ENCODE results near the gene NR1H3. TPM values are rescaled to one million over a fixed set of nuclear protein-coding genes. Genes with fewer than 3 reads are reported as not detected.
A peak's percentile ranks its signal among the peaks of the same experiment; 100 is the strongest.

Gene NR1H3
- total and polyA plus RNA-seq, 2 donors from 2014 or later = 27.9 to 73.8 TPM

DNA sequence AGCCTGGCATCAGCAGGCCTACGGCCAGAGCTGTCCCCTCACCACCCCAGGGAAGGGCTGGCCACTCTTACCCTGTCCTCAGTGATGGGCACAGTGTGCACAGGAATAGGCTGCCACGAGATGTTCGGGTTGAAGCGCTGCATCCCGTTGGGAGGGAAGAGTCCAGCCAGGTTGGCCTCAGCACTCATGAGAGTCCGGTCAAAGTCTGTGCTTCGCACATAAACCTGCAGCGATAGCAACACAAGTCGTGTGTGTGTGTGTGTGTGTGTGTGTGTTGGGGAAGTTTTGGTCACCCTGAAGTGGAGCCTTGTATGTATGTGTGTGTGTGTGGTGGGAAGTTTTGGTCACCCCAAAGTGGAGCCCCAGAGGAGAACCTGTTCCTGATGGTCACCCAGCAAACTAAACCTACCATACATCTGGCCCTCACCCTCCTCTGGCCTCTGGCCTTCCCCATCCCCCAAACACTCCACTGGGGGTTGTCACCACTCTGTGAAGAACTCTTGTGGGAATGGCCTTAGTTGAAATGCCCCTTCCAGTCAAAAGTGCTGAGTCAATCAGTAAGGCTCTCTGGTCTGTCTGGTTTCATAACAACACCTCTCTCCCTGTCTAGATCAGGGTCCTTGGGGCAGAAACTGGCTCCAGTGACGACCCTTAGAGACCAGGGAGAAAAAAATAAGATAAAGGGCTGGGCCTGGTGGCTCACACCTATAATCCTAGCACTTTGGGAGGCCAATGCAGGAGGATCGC, 12.0 kb upstream of the NR1H3 start:
- Histone ChIP-seq H3K9ac (ENCODE audit: low read length in 3 of 3) (no peak overlapping the region), H3K36me3 (ENCODE audit: control insufficient read depth in 2 of 3, insufficient read depth in 3 of 3, low read length in 3 of 3) (peaks cover 10 to 39% (median 36%) of the 10 kb centered on the region in 3 donors)

DNA sequence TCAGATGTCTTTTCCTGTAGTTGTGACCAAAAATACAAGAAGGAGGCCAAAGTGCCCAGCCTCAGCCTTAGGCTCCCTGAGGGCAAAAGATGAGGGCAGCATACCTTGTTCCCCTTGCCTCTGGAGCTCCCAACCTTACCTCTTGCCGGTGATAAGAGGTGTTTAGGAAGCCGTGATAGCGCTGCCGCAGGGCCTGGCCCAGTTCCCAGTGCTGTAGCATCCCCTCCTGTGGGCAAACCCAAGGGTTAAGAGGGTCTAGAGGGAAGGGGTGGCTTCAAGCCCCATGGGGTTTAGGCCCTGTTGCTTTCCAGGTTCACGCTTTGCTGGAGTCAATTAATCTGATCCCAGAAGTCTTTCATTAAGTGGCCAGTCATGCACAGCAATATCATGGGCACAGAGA, 10.3 kb upstream of the NR1H3 start:
- TF ChIP-seq, protein P1, sequence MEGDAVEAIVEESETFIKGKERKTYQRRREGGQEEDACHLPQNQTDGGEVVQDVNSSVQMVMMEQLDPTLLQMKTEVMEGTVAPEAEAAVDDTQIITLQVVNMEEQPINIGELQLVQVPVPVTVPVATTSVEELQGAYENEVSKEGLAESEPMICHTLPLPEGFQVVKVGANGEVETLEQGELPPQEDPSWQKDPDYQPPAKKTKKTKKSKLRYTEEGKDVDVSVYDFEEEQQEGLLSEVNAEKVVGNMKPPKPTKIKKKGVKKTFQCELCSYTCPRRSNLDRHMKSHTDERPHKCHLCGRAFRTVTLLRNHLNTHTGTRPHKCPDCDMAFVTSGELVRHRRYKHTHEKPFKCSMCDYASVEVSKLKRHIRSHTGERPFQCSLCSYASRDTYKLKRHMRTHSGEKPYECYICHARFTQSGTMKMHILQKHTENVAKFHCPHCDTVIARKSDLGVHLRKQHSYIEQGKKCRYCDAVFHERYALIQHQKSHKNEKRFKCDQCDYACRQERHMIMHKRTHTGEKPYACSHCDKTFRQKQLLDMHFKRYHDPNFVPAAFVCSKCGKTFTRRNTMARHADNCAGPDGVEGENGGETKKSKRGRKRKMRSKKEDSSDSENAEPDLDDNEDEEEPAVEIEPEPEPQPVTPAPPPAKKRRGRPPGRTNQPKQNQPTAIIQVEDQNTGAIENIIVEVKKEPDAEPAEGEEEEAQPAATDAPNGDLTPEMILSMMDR (IDR thresholded peaks at IDR 0.05; ENCODE audit: borderline replicate concordance, extremely low read depth, insufficient read depth) = no peak
- Histone ChIP-seq H3K9me3 (ENCODE audit: control insufficient read depth in 2 of 3, insufficient read depth in 1 of 3, low read length in 3 of 3) (no peaks in the 10 kb centered on the region), H3K27me3 (ENCODE audit: control insufficient read depth, insufficient read depth, low read length) (no peaks in the 10 kb centered on the region), H3K4me1 (ENCODE audit: control insufficient read depth in 2 of 3, insufficient read depth in 2 of 3, low read depth in 1 of 3, low read length in 3 of 3) (peaks cover 2 to 21% (median 9%) of the 10 kb centered on the region in 3 donors), H3K36me3 (ENCODE audit: control insufficient read depth in 2 of 3, insufficient read depth in 3 of 3, low read length in 3 of 3) (peaks cover 5 to 27% (median 23%) of the 10 kb centered on the region in 3 donors), H3K4me3 (ENCODE audit: low read length in 3 of 3) (peak overlapping the region in 2 of 3 donors; percentile 88 to 96), H3K9ac (ENCODE audit: low read length in 3 of 3) (peak overlapping the region in 1 of 3 donors; percentile 78), H3K27ac (ENCODE audit: low read depth in 2 of 2, low read length in 2 of 2) (no peak overlapping the region)
- DNase-seq (no peak), FAIRE-seq (no peak)
- intact Hi-C loops (cut with DNase I) = no loop called here

More for the DNA sequence above, 12.0 kb upstream of the NR1H3 start:
- Histone ChIP-seq H3K27ac (ENCODE audit: low read depth in 2 of 2, low read length in 2 of 2) (peak overlapping the region in 1 of 2 donors; percentile 16), H3K4me1 (ENCODE audit: control insufficient read depth in 2 of 3, insufficient read depth in 2 of 3, low read depth in 1 of 3, low read length in 3 of 3) (peaks cover 2 to 21% (median 9%) of the 10 kb centered on the region in 3 donors), H3K4me3 (ENCODE audit: low read length in 3 of 3) (no peak overlapping the region), H3K9me3 (ENCODE audit: control insufficient read depth in 2 of 3, insufficient read depth in 1 of 3, low read length in 3 of 3) (no peaks in the 10 kb centered on the region), H3K27me3 (ENCODE audit: control insufficient read depth, insufficient read depth, low read length) (no peaks in the 10 kb centered on the region)
- FAIRE-seq = no peak
- intact Hi-C loops (cut with DNase I) = no loop called here
- no peak for DNase-seq
- TF ChIP-seq, protein P1 (IDR thresholded peaks at IDR 0.05; ENCODE audit: borderline replicate concordance, extremely low read depth, insufficient read depth) = no peak

DNA sequence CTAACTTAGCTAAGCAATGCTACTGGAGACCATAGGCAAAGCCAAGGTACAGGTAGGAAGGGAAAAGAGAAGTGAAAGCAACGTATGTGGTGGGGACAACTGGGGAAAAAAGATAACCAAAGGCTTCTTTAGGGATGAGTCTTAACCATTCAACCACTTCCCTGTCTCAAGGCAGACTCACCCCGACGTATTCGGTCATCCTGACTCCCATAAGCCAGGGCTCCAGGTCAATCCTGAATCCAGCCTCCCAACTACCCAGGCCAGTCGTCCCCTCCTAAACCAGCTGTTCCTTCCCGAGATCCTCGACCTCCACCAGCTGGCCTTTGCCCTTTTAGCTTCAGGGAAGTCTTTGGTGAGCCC, 9.5 kb upstream of the NR1H3 start:
- Histone ChIP-seq H3K4me1 (ENCODE audit: control insufficient read depth in 2 of 3, insufficient read depth in 2 of 3, low read depth in 1 of 3, low read length in 3 of 3) (peaks cover 2 to 21% (median 11%) of the 10 kb centered on the region in 3 donors), H3K9ac (ENCODE audit: low read length in 3 of 3) (peak overlapping the region; percentile 8 to 94 (median 78)), H3K4me3 (ENCODE audit: low read length in 3 of 3) (peak overlapping the region; percentile 88 to 98 (median 96)), H3K27ac (ENCODE audit: low read depth in 2 of 2, low read length in 2 of 2) (peak overlapping the region; percentile 2 to 87), H3K27me3 (ENCODE audit: control insufficient read depth, insufficient read depth, low read length) (no peaks in the 10 kb centered on the region), H3K9me3 (ENCODE audit: control insufficient read depth in 2 of 3, insufficient read depth in 1 of 3, low read length in 3 of 3) (no peaks in the 10 kb centered on the region), H3K36me3 (ENCODE audit: control insufficient read depth in 2 of 3, insufficient read depth in 3 of 3, low read length in 3 of 3) (peaks cover 5 to 19% (median 16%) of the 10 kb centered on the region in 3 donors)
- intact Hi-C loops (cut with DNase I) = no loop called here
- FAIRE-seq (no peak), DNase-seq (no peak)
- TF ChIP-seq, protein P1 (IDR thresholded peaks at IDR 0.05; ENCODE audit: borderline replicate concordance, extremely low read depth, insufficient read depth) = no peak
